GM12878 (cell line): Measurements from ENCODE around the gene COL4A1.

Experiments used
- CEBPB ChIP-seq, 2 experiments: fragments of 150-350 bp in 1 of 2; IDR thresholded peaks; 2 replicates each; pipeline ENCODE4 v1.6.1; 2012 to 2014; ENCODE audit warnings: low read depth in 2 of 2, low read length in 2 of 2, borderline replicate concordance in 1 of 2, inconsistent platforms in 1 of 2
- CREM ChIP-seq: IDR thresholded peaks from 2 replicates; pipeline ENCODE4 v1.6.1; 2014; ENCODE audit warnings: antibody characterized with exemption, low read depth
- EGR1 ChIP-seq, 2 experiments: IDR thresholded peaks; 1 replicate in 1 of 2; 2 replicates in 1 of 2; pipeline ENCODE4 v1.6.1; 2011 to 2012; ENCODE audit warnings: low read depth in 2 of 2, low read length in 2 of 2, borderline replicate concordance in 1 of 2, mild to moderate bottlenecking in 1 of 2, moderate library complexity in 1 of 2
- EP300 ChIP-seq, 2 experiments: fragments of 150-350 bp in 1 of 2; IDR thresholded peaks; 2 replicates each; pipeline ENCODE4 v1.6.1; 2011 to 2012; ENCODE audit warnings: low read depth in 2 of 2, low read length in 2 of 2, borderline replicate concordance in 1 of 2, improper control_type of control experiment in 1 of 2, inconsistent platforms in 1 of 2; ENCODE audit not compliant: control insufficient read depth in 1 of 2
- HCFC1 ChIP-seq: fragments of 150-350 bp; IDR thresholded peaks from 2 replicates; pipeline ENCODE4 v1.6.1; 2014; ENCODE audit warnings: low read length
- JUNB ChIP-seq: IDR thresholded peaks from 2 replicates; pipeline ENCODE4 v1.6.1; 2016; ENCODE audit warnings: antibody characterized with exemption, mild to moderate bottlenecking
- MAX ChIP-seq: IDR thresholded peaks from 2 replicates; pipeline ENCODE4 v1.6.1; 2012; ENCODE audit warnings: low read depth, low read length, improper control_type of control experiment
- POLR2A ChIP-seq: IDR thresholded peaks from 2 replicates; pipeline ENCODE4 v1.6.1; 2011; ENCODE audit warnings: low read depth, mild to moderate bottlenecking, low read length
- POLR2AphosphoS2 ChIP-seq: IDR thresholded peaks from 2 replicates; pipeline ENCODE4 v1.6.1; 2011; ENCODE audit warnings: low read depth, mild to moderate bottlenecking, low read length, improper control_type of control experiment, moderate library complexity
- RBBP5 ChIP-seq: fragments of 200-600 bp; sonication (generic); conservative IDR thresholded peaks from 2 replicates; pipeline ENCODE4 v1.6.1; 2016
- RFX5 ChIP-seq: IDR thresholded peaks from 2 replicates; pipeline ENCODE4 v1.6.1; 2011; ENCODE audit warnings: low read depth, low read length, improper control_type of control experiment
- SP1 ChIP-seq: IDR thresholded peaks from one replicate; pipeline ENCODE4 v1.6.1; 2011; ENCODE audit warnings: low read depth, low read length
- TAF1 ChIP-seq: IDR thresholded peaks from 2 replicates; pipeline ENCODE4 v1.6.1; 2011; ENCODE audit warnings: mild to moderate bottlenecking, low read depth, low read length, borderline replicate concordance
- ZZZ3 ChIP-seq: IDR thresholded peaks from 2 replicates; pipeline ENCODE4 v1.6.1; 2011; ENCODE audit warnings: low read depth; ENCODE audit not compliant: control insufficient read depth, insufficient read length

DNA sequence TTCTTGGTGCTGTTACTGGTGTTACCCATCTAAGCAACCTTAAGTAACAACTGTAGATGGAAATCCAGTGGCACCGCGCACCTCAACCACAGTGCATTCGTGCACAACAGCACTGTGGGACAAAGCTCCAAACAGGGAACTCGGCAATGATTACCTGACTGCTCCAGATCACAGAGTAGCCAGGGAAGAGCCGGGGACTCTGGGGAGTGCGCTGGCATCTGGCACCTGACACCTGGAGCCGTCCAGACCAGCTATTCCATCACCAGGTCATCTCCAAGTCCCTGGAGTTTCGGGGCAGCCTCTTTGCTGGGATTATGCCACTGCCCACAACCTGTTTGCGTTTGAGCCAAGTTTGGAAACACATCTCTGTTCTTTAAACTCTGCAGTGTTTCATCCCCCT lies 62.0 kb downstream of the COL4A1 start:
- TF ChIP-seq EGR1 (IDR thresholded peaks at IDR 0.05; ENCODE audit: borderline replicate concordance in 1 of 2, low read depth in 2 of 2, low read length in 2 of 2) (no peak), HCFC1 (no peak), RBBP5 (no peak), SP1 (no peak), POLR2A (no peak), POLR2AphosphoS2 (no peak), TAF1 (no peak), JUNB (no peak), MAX (no peak), EP300 (IDR thresholded peaks at IDR 0.05; ENCODE audit: borderline replicate concordance in 1 of 2, control insufficient read depth in 1 of 2, low read depth in 2 of 2, low read length in 2 of 2) (no peak), ZZZ3 (no peak), RFX5 (no peak), CREM (no peak), CEBPB (IDR thresholded peaks at IDR 0.05; ENCODE audit: borderline replicate concordance in 1 of 2, low read depth in 2 of 2, low read length in 2 of 2) (no peak)
